HG02798 (cell line): Measurements from ENCODE around the gene SLIRP.
"Not testable (repeated sequence)": the region's sequence is repeated elsewhere in the genome, so short reads cannot be mapped to it uniquely, and the experiment has no call there.

Source experiments
- ATAC-seq: cut with Tn5 transposase; IDR thresholded peaks from one replicate; pipeline ENCODE4 v1.9.1; 2021; ENCODE audit warnings: mild to moderate bottlenecking; ENCODE audit not compliant: unreplicated experiment, poor library complexity

The SLIRP gene

DNA sequence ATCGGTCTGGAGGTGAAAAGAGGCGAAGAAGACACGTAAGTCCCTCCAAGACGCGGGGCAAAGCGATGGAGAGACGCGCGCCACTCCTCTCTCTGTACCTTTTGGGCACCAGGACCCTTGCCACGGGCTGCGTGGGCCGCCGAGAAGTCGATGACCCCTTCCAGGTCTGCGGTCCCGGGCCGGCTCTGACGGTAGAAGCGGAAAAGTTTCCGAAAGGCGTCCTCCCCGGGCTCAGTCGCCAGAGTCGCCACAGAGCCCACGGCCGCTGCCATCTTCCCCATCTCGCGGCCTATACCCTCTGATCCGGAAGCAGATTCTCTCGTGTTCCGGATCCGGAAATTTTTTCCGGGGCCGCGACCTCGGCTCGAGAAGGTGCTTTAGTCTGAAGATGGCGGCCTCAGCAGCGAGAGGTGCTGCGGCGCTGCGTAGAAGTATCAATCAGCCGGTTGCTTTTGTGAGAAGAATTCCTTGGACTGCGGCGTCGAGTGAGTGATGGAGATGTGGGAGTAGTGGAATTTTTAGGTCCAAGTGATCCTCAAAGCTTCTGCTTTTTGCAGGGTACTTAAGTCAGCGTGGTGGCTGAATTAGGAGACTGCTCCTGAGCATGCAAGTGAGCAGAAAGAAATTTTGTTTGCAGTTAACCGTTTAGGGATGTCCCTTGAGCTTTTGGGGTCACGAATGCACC, at the start of gene SLIRP, which contains the start of gene ALKBH1:
TSS of gene SLIRP (plus strand) at position 380 of the 685 bp plus-strand sequence. CDS start at position 389, 9 bp downstream.
TSS of gene ALKBH1 (minus strand) at position 300 of the 685 bp plus-strand sequence. CDS start at position 281, 19 bp downstream.
- ATAC-seq = peak; percentile 98

DNA sequence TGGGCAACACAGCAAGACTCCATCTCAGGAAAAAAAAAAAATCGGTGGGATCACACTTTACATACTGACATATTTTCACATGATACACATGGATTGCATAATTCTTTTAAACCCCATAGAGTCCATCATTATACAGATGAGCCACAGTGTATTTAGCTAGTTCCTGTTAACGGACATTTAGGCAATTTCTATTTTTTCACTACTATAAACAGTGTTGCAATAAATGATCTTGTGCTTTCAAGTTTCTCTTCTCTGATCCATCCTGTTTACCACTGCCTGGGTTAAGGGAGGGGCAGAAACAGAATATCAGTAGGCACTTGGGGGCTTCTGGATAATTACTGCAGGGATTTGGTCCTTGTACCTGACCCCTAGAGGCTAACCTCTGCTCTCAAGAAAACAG, 48.1 kb upstream of the SLIRP start:
- ATAC-seq = no peak

GRCh38 chr14:77660754-77661153, 47.1 kb upstream of the SLIRP start:
- ATAC-seq = no peak

DNA sequence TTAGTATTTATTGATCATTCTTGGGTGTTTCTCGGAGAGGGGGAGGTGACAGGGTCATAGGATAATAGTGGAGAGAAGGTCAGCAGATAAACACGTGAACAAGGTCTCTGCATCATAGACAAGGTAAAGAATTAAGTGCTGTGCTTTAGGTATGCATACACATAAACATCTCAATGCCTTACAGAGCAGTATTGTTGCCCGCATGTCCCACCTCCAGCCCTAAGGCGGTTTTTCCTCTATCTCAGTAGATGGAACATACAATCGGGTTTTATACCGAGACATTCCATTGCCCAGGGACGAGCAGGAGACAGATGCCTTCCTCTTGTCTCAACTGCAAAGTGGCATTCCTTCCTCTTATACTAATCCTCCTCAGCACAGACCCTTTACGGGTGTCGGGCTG, 46.3 kb upstream of the SLIRP start:
- ATAC-seq = not testable (repeated sequence)

DNA sequence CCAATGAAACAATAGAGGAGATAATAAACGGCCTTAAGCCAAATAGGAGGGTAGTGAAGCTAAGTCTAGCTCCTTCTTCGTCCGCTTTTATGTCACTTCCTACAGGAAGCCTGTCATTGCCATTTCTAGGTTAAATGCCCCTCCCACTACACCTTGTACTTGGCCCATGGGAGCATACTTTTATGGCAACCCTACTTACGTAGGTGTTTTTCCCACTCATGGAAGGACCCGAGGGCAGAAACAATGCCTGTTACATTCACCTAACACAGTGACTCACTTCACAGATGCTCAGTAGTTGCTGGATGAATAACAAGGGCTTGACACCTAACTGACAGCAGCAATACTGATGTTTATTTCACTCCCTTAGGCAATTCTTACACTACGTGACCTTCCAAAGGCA, 44.6 kb upstream of the SLIRP start:
- ATAC-seq = no peak

GRCh38 chr14:77667331-77667730, 40.6 kb upstream of the SLIRP start:
- no peak for ATAC-seq

DNA sequence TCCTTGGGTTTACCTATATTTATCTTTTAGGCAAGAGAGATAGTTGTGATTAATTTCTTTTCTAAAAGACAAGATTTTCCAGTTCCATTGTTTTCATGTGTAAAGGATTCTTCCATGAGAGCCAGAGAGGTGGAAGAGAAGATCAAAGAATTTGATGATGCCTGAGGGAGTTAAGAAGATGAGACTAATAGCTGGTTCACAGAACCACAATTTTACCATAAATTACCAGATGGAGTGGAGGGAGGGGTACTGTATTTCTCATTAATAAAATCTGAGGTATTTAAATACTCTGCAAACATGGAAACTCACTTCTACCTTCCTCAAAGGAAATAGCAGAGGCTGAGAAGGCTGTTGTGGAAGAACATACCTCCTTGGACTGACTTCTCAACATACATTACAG, 34.7 kb upstream of the SLIRP start:
- no peak for ATAC-seq

GRCh38 chr14:77674931-77675330, 33.0 kb upstream of the SLIRP start:
- no peak for ATAC-seq

GRCh38 chr14:77681196-77682157, 26.4 kb upstream of the SLIRP start:
- ATAC-seq = no peak

- ATAC-seq = no peak
These were observed 25.7 kb upstream of the SLIRP start for GRCh38 chr14:77682158-77682553.

- ATAC-seq = no peak
These were observed 16.6 kb upstream of the SLIRP start for GRCh38 chr14:77691259-77691658.

DNA sequence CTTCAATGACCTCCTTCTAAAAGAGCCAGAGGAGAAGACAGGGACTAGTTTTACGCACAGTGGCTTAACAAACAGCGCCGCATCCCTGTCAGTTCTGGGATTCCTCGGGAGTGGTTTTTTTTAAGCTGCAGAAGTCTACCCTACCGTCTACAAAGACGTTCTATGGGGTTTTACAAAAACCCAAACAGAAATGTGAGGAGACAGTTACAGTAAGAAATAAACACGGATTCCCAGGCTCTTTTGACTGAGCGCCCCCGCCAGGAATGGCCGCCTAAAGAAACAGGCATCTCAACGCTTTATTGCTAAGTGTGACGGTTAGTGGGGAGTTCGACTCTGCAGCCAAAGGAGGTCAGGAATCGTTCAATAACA, 564 bp upstream of the SLIRP start:
- ATAC-seq = peak; percentile 29

DNA sequence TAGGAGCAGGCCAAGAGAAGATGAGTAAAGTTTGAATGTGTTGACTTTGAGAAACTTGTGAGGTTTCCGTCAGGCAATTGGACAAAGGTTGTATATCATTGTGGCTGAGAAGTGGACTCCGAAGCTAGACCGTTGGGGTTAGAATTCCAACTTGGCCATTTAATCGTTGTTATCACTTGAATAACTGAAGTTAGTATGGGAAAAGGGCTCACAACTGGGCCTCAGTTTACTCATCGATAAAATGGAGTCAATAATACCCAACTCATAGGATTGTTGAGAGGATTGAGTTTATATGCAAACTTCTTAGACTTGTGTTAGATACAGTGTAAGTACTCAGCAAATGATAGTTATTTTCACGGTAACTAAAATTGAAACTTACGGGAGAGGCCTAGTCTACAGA, 846 bp downstream of the SLIRP start:
- no peak for ATAC-seq

GRCh38 chr14:77709412-77709811, 1.5 kb downstream of the SLIRP start:
- ATAC-seq = no peak

GRCh38 chr14:77710364-77710763, 2.5 kb downstream of the SLIRP start:
- no peak for ATAC-seq

- no peak for ATAC-seq
These were observed 7.0 kb downstream of the SLIRP start for GRCh38 chr14:77714926-77715325.

DNA sequence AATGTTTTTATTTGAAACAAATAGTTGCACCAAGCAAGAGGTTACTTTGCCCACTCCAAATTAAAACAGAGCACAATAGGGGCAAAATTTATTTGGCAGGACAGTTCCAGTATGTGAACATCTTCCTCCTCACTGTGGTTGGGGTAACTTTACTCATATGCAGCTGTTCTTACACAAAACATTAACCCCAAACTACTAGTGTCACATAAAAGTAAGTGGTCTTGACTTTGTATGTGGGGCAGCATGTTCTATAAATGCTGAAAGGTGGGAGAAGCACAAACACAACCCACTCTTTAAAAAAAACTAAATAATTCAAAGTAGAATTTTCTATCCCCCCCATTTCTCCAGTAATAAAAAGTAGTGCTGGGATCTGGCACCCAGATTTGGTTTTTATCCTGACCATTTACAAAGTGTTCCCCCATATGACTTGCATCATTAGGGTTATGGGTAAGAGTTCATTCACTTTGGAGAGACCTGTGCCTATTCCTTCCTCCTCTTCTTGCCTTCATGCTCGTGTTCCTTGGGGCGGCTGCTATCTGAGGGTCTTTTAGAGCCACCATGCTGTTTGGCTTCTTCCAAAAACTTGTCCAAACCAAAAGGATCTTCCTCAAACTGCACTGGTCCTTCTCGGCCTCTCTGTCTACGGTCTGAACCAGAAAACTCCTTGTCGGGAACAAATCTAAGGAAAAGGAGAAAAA, 9.9 kb downstream of the SLIRP start:
- no peak for ATAC-seq

DNA sequence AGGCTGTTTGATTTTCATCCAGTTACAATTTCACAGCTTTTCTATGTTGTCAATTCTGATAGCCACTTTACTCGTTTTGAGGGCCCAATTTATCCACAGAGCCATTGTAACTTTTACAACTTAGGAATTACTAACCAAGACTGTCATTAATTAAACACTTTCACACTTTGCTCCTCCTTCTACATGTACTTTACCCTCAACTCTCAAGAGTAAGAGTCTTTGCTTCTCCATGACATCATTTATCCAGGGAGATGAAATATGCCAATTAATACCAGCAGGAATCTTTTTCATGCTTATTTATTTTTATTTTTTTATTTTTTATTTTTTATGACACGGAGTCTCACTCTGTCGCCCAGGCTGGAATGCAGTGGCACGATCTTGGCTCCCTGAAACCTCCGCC, 13.5 kb downstream of the SLIRP start:
- no peak for ATAC-seq

DNA sequence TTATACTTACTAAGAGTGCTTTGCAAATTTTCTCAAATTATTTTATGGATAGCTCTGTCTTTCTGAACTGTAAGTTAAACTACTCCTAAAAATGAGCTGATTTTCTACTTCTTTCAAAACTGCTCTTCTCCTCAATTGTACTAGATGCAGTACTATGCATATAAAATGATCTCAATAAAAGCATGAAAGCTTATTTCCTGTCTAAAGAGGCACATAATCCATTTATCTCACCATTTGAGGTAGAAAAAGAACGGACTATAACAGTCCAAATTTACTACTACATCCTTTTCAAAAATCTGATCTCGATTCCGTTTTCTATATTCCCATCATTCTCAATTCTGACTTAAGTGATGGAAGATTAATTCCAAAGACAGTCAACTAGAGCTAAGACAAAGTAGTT, 14.4 kb downstream of the SLIRP start:
- ATAC-seq = no peak

- ATAC-seq = no peak
These were observed 23.1 kb downstream of the SLIRP start for GRCh38 chr14:77730976-77731497.
